Measurements from ENCODE around the gene TTLL10.
"Not testable (repeated sequence)": the region's sequence is repeated elsewhere in the genome, so short reads cannot be mapped to it uniquely, and the experiment has no call there.

TTLL10 gene

DNA sequence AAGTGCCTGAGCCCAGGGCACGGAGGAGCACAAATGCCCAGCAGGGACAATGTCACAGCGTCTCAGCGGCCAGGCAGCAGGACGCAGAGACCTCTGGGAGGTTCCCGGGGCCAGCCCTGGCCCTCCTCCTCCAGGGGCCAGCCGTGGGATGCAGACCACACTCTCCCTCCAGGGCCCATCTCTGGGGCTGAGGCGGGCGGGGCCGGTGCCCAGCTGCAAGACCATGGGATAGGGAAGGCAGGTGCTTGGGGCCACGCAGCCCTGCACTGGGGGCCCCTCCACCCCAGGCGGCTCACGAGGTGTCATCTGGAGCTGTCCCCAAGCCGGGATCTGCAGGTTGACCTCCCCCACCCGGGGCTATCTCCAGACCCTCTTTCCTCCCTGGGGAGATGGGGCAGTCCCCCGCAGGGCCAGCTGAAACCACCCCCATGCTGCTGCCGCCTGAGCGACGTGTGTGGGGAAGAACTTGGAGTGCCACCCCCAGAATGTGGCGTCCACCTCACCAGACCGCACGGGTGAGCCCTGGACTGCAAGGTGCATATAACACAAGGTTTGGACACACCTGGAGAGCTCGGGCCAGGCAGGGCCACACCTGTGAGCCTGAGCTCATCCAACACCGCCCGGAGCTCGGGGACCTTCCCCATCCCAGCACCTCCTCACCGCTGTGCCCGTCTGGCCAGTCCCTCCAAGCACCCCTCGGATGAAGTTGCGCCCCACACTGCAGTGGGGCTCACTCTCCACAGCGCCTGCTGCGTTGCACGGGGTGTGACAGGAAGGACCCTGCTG, 4.1 kb upstream of the TTLL10 start:
- TF ChIP-seq, protein P1, sequence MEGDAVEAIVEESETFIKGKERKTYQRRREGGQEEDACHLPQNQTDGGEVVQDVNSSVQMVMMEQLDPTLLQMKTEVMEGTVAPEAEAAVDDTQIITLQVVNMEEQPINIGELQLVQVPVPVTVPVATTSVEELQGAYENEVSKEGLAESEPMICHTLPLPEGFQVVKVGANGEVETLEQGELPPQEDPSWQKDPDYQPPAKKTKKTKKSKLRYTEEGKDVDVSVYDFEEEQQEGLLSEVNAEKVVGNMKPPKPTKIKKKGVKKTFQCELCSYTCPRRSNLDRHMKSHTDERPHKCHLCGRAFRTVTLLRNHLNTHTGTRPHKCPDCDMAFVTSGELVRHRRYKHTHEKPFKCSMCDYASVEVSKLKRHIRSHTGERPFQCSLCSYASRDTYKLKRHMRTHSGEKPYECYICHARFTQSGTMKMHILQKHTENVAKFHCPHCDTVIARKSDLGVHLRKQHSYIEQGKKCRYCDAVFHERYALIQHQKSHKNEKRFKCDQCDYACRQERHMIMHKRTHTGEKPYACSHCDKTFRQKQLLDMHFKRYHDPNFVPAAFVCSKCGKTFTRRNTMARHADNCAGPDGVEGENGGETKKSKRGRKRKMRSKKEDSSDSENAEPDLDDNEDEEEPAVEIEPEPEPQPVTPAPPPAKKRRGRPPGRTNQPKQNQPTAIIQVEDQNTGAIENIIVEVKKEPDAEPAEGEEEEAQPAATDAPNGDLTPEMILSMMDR (IDR thresholded peaks at IDR 0.05; ENCODE audit: insufficient read depth, missing control alignments) = no peak
- FAIRE-seq (no peak), DNase-seq (ENCODE audit: insufficient read length, low spot score) (no peak)

DNA sequence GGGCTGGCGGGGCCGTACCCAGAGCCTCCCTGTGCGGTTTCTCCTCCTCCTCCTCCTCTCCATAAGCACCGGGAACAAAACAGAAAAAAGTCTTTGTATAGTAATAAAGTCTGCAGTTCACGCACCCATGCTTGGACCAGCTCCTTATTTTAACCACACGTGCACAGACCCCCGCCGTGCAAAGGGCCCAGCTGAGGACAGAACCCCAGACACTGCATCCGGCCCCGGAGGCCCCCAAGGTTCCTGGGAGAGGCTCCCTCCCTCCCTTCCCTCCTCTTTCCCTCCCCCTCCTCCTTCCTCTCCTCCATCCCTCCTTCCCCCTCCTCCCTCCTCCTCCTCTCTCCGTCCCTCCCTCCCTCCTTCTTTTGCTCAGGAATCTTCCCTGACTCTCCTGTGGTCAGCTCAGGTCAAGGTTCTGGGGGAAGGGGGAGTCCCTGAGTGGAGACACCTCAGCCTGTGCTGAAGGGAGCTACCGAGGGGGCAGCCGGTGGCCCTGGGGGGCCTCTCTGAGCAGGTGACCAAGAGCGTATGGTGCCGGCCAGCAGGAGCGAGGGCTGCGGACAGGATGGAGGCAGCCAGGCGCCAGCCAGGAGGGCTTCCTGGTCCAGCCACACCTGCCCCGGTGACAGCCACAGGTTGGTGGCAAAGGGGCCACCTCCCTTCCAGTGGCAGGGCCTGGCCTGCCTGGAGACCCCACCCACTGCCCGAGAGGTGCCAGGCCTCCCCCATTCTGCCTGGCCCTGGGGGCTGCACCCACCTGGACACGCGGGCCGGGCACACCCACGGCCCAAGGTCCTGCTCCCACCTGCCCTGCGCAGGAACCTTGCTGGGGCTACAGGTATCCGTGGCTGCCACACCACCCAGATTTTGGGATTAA, 3.2 kb upstream of the TTLL10 start:
- TF ChIP-seq, protein P1 (IDR thresholded peaks at IDR 0.05; ENCODE audit: insufficient read depth, missing control alignments) = no peak
- FAIRE-seq (no peak), DNase-seq (ENCODE audit: insufficient read length, low spot score) (no peak)

DNA sequence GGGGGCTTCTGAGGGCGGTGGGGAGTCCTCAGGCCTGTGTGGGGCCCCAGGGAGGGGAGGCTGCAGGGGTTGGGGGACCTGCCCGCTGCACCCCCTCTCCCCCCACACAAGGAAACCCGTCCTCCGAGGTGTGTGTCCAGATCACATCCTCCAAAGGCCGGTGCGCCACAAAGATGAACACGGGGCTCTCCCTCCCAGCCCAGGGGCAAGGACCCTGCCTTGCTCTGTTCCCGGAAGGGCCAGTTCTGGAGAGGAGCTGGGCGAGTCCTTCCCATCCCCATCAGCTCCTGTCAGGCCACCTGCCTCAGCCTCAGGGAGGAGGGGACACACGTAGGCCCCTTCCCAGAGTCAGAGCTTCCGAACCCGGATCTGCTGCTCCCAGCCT, 2.5 kb upstream of the TTLL10 start:
- FAIRE-seq = no peak
- TF ChIP-seq, protein P1 (IDR thresholded peaks at IDR 0.05; ENCODE audit: insufficient read depth, missing control alignments) = no peak

DNA sequence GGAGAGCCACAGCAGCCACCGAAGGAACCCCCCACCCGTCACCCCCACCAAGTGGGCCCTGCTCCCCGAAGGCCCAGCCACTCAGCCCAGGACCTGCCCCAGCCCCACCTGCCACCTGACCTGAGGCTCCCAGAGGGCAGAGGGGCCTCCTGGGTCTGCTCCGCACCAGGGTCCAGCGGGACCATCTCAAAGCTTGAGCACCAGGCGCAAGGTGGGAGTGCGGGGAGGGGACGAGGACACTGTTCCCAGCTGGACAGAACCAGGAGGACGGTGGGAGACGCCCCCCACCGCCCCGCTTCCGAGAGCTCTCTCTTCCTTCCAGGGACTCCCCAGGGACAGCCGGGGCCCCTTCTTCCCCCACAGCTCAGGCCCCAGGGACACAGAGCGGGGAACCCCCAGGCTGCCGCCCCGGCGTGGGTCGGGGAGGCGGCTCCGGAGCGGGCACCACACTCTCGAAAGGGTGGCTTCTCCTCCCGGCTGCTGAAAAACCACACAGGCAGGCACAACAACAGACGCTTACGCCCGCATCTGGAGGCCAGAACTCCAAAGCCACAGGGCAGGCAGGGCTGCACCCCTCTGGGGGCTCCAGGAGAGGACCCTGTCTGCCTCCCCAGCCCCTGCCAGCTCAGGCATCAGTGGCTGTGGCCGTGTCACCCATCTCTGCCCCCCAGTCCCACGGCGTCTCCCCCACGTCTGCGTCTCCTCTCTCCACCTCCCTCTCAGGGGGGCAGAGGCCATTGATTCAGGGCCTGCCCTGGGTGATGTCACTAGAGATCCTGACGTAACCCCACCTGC, 1.9 kb upstream of the TTLL10 start:
- DNase-seq (ENCODE audit: insufficient read length, low spot score) (no peak), FAIRE-seq (no peak)
- TF ChIP-seq, protein P1 (IDR thresholded peaks at IDR 0.05; ENCODE audit: insufficient read depth, missing control alignments) = no peak

More for the DNA sequence above, 2.5 kb upstream of the TTLL10 start:
- no peak for DNase-seq (ENCODE audit: insufficient read length, low spot score)

DNA sequence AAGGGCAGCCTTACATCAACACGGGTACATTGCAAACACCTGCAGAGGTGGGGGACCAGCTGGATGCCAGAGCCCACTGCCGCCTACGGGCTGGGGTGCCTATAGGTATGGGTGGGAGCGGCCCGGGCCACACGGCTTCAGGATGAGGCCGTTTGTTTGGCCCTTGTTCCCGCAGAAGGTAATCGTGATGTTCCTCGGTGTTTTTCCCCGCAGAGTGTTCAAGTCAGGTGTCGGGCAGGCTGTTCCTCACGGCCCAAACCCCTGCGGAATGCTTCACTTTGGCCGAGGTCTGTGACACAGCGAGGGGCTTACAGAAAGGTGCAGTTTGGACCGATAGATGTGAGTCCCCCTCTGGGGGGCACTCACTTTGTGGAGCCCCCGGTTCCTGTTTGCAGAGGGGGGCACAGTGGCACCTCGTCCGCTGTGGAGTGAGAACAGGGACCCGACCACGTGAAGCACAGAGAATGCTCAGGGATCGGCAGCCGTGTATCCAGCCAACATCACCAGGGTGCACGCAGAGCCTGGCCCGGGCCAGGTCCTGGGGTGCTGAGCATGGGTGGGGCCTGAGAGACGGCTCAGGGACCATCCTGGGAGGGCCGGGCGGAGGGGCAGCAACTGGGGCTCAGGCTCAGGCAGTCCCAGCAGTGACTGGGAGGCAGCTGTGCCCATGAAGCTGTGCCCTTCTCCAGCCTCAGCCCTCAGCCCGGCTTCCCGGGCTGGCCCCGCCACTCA, 453 bp upstream of the TTLL10 start:
- no peak for FAIRE-seq
- no peak for DNase-seq (ENCODE audit: insufficient read length, low spot score)
- TF ChIP-seq, protein P1 (IDR thresholded peaks at IDR 0.05; ENCODE audit: insufficient read depth, missing control alignments) = no peak

DNA sequence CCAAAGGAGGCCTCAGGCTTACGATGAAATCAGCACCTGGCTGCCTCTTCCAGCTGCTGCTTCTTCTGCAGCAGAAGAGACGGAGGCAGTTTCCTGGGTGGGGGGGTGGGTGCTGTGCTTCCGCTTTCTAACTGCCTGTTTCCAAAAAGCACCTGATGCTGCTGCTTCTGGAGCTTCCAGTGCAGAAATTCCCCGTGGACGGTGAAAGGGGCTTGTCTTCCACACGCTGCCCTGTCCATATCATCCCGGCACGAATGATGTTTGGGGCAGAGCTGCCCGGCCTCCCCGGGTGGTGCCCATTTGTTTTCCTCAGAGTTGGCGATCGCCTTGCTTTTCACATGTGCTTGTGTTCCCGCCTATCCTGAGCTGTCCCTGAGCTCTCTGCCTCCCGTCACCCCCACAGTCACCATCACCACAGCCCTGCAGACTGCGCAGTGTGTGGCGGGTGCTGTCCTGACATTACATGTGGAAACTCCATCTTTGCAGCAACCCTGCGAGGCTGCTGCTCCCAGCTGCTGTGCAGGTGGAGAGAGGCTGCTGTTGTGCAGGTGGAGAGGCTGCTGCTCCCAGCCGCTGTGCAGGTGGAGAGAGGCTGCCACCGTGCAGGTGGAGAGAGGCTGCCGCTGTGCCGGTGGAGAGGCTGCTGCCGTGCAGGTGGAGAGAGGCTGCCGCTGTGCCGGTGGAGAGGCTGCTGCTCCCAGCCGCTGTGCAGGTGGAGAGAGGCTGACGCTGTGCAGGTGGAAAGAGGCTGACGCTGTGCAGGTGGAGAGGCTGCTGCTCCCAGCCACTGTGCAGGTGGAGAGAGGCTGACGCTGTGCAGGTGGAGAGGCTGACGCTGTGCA, 1.8 kb downstream of the TTLL10 start:
- FAIRE-seq (no peak), DNase-seq (ENCODE audit: insufficient read length, low spot score) (no peak)
- TF ChIP-seq, protein P1 (IDR thresholded peaks at IDR 0.05; ENCODE audit: insufficient read depth, missing control alignments) = no peak

DNA sequence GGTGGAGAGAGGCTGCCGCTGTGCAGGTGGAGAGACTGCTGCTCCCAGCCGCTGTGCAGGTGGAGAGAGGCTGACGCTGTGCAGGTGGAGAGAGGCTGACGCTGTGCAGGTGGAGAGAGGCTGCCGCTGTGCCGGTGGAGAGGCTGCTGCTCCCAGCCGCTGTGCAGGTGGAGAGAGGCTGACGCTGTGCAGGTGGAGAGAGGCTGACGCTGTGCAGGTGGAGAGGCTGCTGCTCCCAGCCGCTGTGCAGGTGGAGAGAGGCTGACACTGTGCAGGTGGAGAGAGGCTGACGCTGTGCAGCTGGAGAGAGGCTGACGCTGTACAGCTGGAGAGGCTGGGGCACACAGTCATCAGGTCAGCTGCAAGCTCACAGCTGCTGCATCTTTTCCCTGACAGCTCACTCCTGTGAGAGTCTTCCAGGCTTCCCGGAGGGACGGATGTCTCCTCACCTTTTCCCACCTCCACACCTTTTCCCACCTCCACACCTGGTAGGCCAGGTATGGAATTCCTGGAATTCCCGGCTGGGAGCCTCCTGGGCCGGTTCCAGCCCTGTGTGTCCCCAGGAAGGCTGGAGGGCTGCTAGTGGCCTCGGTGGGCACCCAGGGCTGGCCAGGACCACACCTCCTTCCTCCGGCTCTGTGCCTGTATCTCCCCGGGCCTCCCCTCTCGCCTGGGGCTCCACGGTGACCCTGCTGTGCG, 2.5 kb downstream of the TTLL10 start:
- FAIRE-seq; DNase-seq (ENCODE audit: insufficient read length, low spot score): not testable (repeated sequence)

All from D721Med (cell line).